Transverse colon (tissue), 3 donors: ENCODE results near the gene RFLNA.
"Not testable (repeated sequence)": the region's sequence is repeated elsewhere in the genome, so short reads cannot be mapped to it uniquely, and the experiment has no call there.

ENCODE experiments used
- CTCF ChIP-seq, 5 experiments: fragments of 200-600 bp in 3 of 5; fragments of 450-650 bp in 2 of 5; sonication (generic) in 3 of 5; IDR thresholded peaks; 1 replicate in 2 of 5; 2 replicates in 3 of 5; pipeline ENCODE4 v1.5.1; 2016 to 2017; ENCODE audit warnings: antibody characterized with exemption in 5 of 5, inconsistent platforms in 3 of 5, mild to moderate bottlenecking in 2 of 5, moderate library complexity in 1 of 5
- POLR2A ChIP-seq: fragments of 450-650 bp; IDR thresholded peaks from one replicate; pipeline ENCODE4 v1.6.1; 2016; ENCODE audit warnings: antibody characterized with exemption, mild to moderate bottlenecking, moderate library complexity

GRCh38 chr12:124300657-124301056 is 5.8 kb downstream of the RFLNA start:
- not testable (repeated sequence) for TF ChIP-seq CTCF (IDR thresholded peaks at IDR 0.05); POLR2A
